Tibial artery (tissue), 4 donors: ENCODE data around the gene LYPD6B.

Experiments
- DNase-seq, 2 donors: peaks; one replicate each; pipeline ENCODE4 v3.0.0-alpha.2; 2019
- H3K27ac ChIP-seq, 2 donors: fragments of 200-600 bp; sonication (generic) in 1 of 2; 1 replicate in 1 of 2; 2 replicates in 1 of 2; pipeline ENCODE4 v1.5.1; 2018 to 2019; ENCODE audit warnings: mild to moderate bottlenecking in 1 of 2
- H3K27me3 ChIP-seq, 2 donors: fragments of 200-600 bp; sonication (generic) in 1 of 2; one replicate each; pipeline versions ENCODE4 v1.5.1 to v1.6.0; 2016 to 2019
- H3K36me3 ChIP-seq, 3 donors: fragments of 200-600 bp; sonication (generic) in 2 of 3; one replicate each; pipeline ENCODE4 v1.5.1; 2016 to 2019; ENCODE audit warnings: mild to moderate bottlenecking in 2 of 3
- H3K4me1 ChIP-seq, 4 donors: fragments of 200-600 bp; sonication (generic) in 2 of 4; 1 replicate in 3 of 4; 2 replicates in 1 of 4; pipeline ENCODE4 v1.5.1; 2016 to 2019
- H3K4me3 ChIP-seq, 2 donors: fragments of 200-600 bp; sonication (generic) in 1 of 2; 1 replicate in 1 of 2; 2 replicates in 1 of 2; pipeline ENCODE4 v1.5.1; 2018 to 2019; ENCODE audit warnings: mild to moderate bottlenecking in 2 of 2
- H3K9me3 ChIP-seq, 3 donors: fragments of 200-600 bp; sonication (generic) in 1 of 3; one replicate each; pipeline ENCODE4 v1.5.1; 2016 to 2019
- intact Hi-C: fragments of 100-400 bp; cut with DNase I; formaldehyde crosslinking; loops from one replicate; pipeline ENCODE4 v1.15.0; 2023; ENCODE audit warnings: low total_unique reads
- TF ChIP-seq, protein P1 (sequence below), 2 experiments: fragments of 200-600 bp in 1 of 2; fragments of 450-650 bp in 1 of 2; IDR thresholded peaks; one replicate each; pipeline ENCODE4 v1.5.1; 2017 to 2019; ENCODE audit warnings: antibody characterized with exemption in 2 of 2, mild to moderate bottlenecking in 1 of 2, moderate library complexity in 1 of 2

The LYPD6B gene

DNA sequence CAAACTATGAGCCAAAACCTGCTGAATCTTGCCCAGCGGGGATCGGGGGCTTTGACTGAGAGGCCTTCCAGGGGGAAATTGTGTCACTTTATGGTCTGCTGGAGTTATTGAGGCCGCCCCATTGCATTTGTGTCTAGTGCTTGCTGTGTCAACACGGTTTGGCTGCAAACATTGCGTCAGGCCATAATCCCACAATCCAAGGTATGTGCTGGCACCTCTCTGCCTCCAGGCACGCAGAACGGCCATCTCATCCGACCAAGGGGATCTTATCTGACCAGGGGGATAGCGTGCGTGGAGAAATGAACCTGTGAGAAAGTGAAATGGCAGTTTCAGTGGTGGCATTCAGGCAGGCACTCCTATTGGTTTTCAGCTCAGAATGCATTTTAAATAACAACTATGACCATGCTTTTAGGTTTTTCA lies 18.1 kb upstream of the LYPD6B start:
- no peak overlapping the region for H3K4me3 ChIP-seq
- intact Hi-C loops, result no loop called here
- DNase-seq, result no peak

DNA sequence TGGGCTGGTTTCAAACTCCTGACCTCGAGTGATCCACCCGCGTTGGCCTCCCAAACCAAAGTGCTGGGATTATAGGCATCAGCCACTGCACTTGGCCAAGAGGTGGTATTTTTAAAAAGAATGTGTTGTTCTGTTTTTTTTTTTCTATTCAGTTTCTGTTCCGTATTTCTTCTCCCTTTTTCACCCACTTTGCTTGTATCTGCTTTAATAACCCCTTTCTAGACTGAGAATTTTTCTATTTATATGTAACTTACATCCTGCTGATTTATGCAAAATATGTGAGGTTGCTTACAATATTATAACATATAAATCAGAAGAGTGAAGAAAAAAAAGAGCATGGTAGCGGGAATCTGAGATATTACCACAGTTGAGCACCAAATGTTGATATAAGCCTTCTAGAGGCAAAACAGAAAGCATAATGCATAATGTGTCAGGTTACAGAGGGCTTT lies 17.2 kb upstream of the LYPD6B start:
- Histone ChIP-seq H3K27ac (no peak overlapping the region), H3K4me3 (no peak overlapping the region), H3K9me3 (no peaks in the 10 kb centered on the region), H3K4me1 (peaks cover 0 to 8% (median 0%) of the 10 kb centered on the region in 4 donors), H3K36me3 (no peaks in the 10 kb centered on the region), H3K27me3 (no peaks in the 10 kb centered on the region)
- intact Hi-C loops, result no loop called here
- TF ChIP-seq, protein P1, sequence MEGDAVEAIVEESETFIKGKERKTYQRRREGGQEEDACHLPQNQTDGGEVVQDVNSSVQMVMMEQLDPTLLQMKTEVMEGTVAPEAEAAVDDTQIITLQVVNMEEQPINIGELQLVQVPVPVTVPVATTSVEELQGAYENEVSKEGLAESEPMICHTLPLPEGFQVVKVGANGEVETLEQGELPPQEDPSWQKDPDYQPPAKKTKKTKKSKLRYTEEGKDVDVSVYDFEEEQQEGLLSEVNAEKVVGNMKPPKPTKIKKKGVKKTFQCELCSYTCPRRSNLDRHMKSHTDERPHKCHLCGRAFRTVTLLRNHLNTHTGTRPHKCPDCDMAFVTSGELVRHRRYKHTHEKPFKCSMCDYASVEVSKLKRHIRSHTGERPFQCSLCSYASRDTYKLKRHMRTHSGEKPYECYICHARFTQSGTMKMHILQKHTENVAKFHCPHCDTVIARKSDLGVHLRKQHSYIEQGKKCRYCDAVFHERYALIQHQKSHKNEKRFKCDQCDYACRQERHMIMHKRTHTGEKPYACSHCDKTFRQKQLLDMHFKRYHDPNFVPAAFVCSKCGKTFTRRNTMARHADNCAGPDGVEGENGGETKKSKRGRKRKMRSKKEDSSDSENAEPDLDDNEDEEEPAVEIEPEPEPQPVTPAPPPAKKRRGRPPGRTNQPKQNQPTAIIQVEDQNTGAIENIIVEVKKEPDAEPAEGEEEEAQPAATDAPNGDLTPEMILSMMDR (IDR thresholded peaks at IDR 0.05), result no peak
- DNase-seq, result no peak

More for the DNA sequence above, 18.1 kb upstream of the LYPD6B start:
- Histone ChIP-seq H3K9me3 (no peaks in the 10 kb centered on the region), H3K4me1 (peaks cover 0 to 8% (median 0%) of the 10 kb centered on the region in 4 donors), H3K27me3 (no peaks in the 10 kb centered on the region), H3K27ac (no peak overlapping the region), H3K36me3 (no peaks in the 10 kb centered on the region)
- TF ChIP-seq, protein P1 (IDR thresholded peaks at IDR 0.05), result no peak

DNA sequence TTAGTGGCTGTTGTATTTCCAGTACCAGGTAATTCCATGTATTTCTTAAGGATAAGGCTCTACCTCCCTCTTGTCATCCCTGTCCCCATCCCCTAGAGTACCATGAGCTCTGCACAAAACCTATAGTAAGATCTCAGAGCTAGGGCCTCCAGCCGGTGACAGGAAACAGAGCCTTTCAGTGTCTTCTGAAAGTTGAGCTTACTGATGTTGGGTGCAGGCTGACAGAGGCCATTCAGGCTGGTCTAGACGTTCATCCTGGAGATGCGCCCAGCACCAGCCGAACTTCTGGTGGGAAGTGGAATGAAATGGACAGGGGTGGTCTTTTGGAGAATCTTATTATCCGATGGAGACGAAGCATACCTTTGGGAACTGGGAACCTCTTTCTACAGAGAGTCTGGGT lies 16.7 kb upstream of the LYPD6B start:
- no peak for DNase-seq
- intact Hi-C loops, result no loop called here
- H3K36me3 ChIP-seq, result no peaks in the 10 kb centered on the region
- H3K27me3 ChIP-seq, result no peaks in the 10 kb centered on the region
- no peak overlapping the region for H3K4me3 ChIP-seq
- H3K27ac ChIP-seq, result no peak overlapping the region
- H3K4me1 ChIP-seq, result peaks cover 0 to 8% (median 0%) of the 10 kb centered on the region in 4 donors
- H3K9me3 ChIP-seq, result no peaks in the 10 kb centered on the region
- TF ChIP-seq, protein P1 (IDR thresholded peaks at IDR 0.05), result no peak

DNA sequence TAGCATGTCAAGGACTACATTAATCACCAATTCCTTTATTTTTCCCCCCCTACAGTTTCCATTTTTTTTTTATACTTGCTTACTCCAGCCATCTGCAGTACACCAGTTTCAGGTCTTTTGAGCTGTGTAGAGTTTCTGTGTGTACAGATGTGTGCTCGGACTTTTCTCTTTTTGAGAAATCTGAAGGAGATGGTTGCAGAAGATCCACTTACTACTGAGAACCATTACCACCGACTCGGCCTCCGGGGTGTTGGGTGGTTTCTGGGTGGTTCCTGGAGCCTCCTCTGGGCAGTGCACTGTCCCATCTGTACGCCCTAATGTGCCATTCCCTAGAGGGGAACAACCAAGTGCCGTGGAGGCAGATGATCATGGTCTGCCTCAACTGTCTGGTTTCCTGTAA lies 15.4 kb upstream of the LYPD6B start:
- no peaks in the 10 kb centered on the region for H3K27me3 ChIP-seq
- H3K4me1 ChIP-seq, result peaks cover 0 to 8% (median 0%) of the 10 kb centered on the region in 4 donors
- no peak overlapping the region for H3K27ac ChIP-seq
- DNase-seq, result no peak
- intact Hi-C loops, result no loop called here
- no peaks in the 10 kb centered on the region for H3K36me3 ChIP-seq
- no peak overlapping the region for H3K4me3 ChIP-seq
- no peaks in the 10 kb centered on the region for H3K9me3 ChIP-seq
- TF ChIP-seq, protein P1 (IDR thresholded peaks at IDR 0.05), result no peak

DNA sequence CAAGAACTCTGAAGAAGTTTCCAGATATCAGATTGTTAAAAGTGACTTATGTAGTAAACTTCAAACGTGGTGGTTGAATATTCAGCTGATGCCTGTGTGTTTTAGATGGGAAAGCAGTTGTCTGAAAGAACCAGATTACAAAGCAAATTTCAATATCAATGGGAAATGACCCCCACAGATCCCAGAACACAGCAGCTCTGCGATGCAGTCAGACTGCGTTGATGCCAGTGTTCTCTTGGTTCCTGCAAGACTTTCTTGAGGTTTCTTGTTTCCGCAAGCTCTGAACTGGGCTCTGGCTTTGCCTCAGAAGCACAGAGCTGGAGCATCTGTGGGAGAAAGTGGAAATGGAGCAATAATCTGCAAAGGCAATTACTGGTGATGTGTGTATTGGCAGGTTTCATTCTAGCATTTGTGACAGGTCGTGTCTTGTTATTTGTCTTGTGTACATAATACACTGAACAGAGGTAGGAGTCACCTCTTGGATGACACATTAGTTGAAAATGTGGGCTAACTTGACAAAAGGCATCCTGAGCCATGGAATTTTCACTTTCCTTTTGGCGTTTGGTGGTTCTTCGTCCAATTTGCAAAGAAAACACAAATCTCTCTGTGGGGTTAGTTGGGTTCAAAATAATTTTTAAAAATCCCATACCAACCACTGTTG lies 10.8 kb upstream of the LYPD6B start:
- TF ChIP-seq, protein P1 (IDR thresholded peaks at IDR 0.05), result no peak
- Histone ChIP-seq H3K36me3 (no peaks in the 10 kb centered on the region), H3K27ac (no peak overlapping the region), H3K4me1 (peaks cover 0 to 8% (median 0%) of the 10 kb centered on the region in 4 donors), H3K4me3 (no peak overlapping the region), H3K27me3 (peaks cover 0 to 18% of the 10 kb centered on the region in 2 donors), H3K9me3 (no peaks in the 10 kb centered on the region)
- DNase-seq, result no peak
- intact Hi-C loops, result no loop called here
